ENCODE measurements around the gene RASA3.

RASA3 gene

DNA sequence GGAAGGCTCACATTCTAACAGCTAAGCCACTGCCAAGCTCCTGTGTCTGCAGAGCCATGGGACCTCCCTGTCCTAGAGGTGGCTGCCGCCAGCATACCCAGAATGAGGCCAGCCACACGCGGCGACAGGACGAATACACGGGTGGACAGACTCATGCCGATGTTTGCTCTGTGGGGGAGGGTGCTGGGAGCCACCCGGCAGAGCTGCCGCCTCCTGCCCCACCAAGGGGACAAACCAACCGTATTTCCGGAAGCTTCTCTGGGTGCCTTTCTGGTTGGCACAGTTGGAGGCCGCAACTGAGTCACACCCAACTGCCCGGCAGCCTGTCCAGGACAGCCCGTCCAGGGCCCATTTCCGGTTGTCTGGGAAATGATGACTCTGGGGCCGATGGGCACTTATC is 178.9 kb downstream of the RASA3 start:
- DNase-seq (ENCODE audit: low read depth in 2 of 2): no peak

DNA sequence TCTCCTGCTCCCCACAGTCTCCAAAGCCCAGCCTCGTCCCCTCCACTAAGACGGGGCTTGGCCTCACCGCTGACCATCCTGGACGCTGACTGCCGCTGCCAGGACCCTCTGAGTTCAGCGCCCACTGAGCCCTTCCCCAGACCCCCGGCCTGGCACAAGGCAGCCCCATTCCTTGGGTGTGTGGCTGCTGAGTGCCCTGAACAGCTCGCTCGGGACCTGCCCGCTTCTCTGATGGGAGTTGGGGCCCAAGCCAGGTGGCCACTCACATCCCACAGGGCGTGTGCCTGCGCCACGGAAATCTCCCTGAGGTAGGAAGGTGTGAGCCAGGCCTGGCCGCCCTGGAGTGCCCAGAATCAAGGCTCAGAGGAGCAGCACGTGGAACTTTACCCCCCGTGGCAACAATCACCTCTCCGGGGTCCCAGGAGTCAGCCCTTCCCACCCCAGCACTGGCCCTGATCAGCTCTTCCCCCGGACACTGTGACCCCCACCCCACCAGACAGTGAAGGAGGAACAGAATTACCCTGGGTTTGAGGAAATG is 179.4 kb downstream of the RASA3 start:
- DNase-seq (ENCODE audit: low read depth in 2 of 2): no peak

GRCh38 chr13:113952151-113952982 is 180.1 kb downstream of the RASA3 start:
- no peak for DNase-seq (ENCODE audit: low read depth in 2 of 2)

- DNase-seq (ENCODE audit: low read depth in 2 of 2): peak; percentile 38 to 52
Measured at GRCh38 chr13:113951246-113951999, 181.0 kb downstream of the RASA3 start.

DNA sequence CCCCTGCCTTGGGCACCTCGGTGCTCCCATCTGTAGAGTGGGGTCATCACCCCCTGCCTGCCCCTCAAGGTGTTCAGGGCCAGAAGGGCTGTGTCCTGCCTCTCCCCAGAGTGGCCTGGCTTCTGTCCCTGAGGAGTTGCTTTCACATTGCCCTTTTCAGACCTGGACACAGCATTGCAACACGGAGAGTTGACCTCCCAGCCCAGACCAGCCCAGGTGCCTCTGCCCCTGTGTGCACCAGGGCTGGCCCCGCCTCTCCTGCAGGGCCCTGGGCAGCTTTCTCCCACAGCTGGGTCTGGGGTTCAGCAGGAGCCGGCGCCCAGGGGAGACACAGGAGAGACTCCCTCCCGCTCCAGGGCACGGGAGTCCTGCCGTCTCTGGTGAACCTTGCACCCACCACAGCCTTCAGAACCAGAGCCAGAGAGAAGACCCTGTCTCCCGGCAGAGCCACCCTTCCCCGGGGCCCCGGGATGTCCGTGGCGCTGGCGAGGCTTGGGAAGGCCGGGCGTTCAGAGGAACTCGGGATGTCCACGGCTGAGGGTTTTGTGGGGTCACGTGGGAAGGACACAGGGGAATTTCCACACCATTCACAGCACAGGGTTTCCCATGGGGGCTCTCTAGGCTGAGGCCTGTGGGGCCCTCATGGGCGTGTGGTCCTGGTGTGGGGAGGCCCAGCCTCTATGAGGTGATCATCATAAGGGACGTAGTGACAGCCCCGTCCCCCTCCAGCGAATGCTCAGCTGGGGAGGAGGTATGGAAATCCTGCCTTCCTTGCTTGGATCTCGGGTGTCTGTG is 181.8 kb downstream of the RASA3 start:
- DNase-seq (ENCODE audit: low read depth in 2 of 2): no peak

DNA sequence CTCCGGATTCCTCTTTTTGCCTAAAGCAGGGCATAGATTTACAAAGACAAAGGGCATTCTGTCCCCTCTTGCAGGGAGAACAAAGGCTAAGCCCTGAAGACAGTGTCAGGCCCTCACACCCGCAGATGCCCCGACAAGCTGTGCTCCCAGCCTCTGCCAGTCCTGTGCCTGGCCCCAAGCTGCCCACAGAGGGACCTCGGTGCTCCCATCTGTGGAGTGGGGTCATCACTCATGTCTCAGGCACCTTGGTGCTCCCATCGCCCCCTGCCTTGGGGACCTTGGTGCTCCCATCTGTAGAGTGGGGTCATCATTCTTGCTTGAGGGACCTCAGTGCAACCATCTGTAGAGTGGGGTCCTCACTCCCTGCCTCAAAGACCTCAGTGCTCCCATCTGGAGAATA is 182.9 kb downstream of the RASA3 start:
- no peak for DNase-seq (ENCODE audit: low read depth in 2 of 2)

- no peak for DNase-seq (ENCODE audit: low read depth in 2 of 2)
Measured at GRCh38 chr13:113948034-113948742, 184.2 kb downstream of the RASA3 start.

GRCh38 chr13:113947311-113948033 is 185.0 kb downstream of the RASA3 start:
- DNase-seq (ENCODE audit: low read depth in 2 of 2): no peak

DNA sequence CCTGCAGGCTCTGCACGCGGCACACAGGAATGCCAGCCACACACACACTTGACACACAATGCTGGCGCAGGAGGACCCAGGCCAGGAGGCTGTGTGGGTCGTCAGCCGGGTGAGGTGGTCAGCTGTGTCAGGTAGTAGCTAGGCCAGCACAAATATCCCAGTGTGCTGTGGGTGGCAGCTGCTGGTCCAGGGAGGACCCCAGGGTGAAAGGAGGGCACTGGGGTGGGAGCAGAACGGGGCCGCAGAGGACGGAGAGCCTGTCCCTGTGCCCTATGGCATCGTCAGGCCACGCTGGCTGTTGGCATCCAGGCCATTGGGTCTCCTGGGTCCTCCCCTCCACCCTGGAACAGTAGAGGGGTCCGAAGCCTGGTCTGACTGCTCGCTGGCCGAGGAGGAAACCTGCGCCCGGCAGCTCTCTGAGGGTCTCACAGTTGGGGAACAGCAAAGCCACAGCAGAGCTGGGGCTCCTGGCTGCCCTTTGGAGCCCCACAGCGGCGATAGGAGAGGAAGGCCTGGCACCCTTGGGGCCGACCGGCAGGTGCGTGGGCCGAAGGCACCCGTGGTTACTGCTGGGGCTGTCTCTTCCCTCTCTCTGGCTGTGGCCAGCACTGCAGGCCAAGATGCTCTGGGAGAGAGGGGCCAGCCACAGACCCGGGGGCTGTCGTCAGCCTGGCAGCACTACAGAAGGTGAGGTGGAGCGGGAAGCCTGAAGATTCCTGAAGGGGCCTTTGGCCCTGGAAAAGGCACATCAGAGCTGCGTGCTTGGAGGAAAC is 185.8 kb downstream of the RASA3 start:
- no peak for DNase-seq (ENCODE audit: low read depth in 2 of 2)

- no peak for DNase-seq (ENCODE audit: low read depth in 2 of 2)
Measured at GRCh38 chr13:113945857-113946408, 186.5 kb downstream of the RASA3 start.

- DNase-seq (ENCODE audit: low read depth in 2 of 2): no peak
Measured at GRCh38 chr13:113943821-113944565, 188.4 kb downstream of the RASA3 start.

- DNase-seq (ENCODE audit: low read depth in 2 of 2): no peak
Measured at GRCh38 chr13:113942591-113943103, 189.8 kb downstream of the RASA3 start.

DNA sequence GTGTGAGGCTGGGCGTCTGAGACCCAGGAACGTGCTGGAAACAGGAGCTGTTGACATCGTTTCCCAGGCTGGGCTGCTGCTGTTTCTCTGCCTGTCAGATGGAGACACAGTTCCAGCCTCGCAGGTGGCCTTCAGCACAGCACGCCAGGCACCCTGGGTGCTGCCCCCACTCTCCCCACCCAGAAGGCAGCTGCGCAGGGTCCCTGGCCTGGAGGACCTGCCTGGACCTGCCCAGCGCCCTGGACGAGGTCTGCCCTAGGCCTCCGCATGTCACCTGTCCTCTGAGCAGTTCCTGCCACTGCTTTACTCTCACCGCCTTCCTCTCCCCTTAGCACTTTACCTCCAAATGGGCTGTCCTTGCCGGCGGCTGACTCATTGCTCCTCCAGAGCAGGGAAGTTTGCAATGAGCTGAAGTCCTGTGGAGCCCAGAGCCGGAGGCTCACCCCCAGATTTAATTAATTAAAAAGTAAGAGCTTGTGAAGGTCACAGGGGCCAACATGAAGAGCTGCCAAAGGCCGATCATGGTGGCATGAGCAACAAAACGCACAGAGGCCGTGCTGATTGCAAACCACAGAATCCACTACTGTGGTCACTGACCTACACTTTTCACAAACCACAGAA is 190.7 kb downstream of the RASA3 start:
- DNase-seq (ENCODE audit: low read depth in 2 of 2): no peak

GRCh38 chr13:113939944-113940297 is 192.5 kb downstream of the RASA3 start:
- no peak for DNase-seq (ENCODE audit: low read depth in 2 of 2)

- no peak for DNase-seq (ENCODE audit: low read depth in 2 of 2)
Measured at GRCh38 chr13:113939129-113939943, 193.1 kb downstream of the RASA3 start.

GRCh38 chr13:113938716-113939115 is 193.7 kb downstream of the RASA3 start:
- no peak for DNase-seq (ENCODE audit: low read depth in 2 of 2)

- no peak for DNase-seq (ENCODE audit: low read depth in 2 of 2)
Measured at GRCh38 chr13:113938246-113938645, 194.2 kb downstream of the RASA3 start.
